ENCODE data around the gene SORT1.
"Not testable (repeated sequence)": the region's sequence is repeated elsewhere in the genome, so short reads cannot be mapped to it uniquely, and the experiment has no call there.

SORT1 gene

DNA sequence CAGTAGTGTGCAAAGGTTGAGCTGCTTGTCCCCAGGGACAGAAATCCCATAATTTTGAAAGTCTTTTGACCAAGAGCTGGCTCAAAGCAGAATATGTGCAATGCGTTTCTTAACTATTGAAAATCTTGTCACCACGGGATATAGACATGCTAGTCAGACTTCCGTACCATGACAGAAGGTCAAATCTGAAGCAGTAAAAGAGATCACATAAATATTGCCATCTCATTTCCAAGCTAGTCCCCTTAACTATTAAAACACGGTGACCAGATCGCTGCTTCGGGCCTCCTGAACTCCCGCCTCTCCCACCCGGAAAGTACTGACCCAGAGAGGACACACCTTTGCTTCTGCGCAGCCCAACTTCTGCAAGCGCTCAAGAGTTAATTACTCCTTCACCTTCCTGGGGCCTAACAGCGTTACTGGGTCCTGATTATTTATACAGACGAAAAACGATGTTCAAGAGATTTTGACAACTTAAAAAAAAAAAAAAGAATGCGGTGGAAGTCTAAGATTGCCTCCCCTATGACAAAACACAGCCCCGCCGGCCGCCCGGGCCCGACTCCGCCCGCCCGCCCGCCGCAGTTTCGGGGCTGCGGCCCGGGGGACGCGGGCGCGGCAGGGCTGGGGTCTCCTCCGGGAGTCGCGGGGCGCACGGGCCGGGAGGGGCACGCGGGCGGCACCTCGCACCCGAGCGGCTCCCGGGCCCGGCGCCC is 692 bp downstream of the SORT1 start:
- no peak for FAIRE-seq

- no peak for FAIRE-seq
Observed at GRCh38 chr1:109396513-109396839, 1.2 kb downstream of the SORT1 start.

DNA sequence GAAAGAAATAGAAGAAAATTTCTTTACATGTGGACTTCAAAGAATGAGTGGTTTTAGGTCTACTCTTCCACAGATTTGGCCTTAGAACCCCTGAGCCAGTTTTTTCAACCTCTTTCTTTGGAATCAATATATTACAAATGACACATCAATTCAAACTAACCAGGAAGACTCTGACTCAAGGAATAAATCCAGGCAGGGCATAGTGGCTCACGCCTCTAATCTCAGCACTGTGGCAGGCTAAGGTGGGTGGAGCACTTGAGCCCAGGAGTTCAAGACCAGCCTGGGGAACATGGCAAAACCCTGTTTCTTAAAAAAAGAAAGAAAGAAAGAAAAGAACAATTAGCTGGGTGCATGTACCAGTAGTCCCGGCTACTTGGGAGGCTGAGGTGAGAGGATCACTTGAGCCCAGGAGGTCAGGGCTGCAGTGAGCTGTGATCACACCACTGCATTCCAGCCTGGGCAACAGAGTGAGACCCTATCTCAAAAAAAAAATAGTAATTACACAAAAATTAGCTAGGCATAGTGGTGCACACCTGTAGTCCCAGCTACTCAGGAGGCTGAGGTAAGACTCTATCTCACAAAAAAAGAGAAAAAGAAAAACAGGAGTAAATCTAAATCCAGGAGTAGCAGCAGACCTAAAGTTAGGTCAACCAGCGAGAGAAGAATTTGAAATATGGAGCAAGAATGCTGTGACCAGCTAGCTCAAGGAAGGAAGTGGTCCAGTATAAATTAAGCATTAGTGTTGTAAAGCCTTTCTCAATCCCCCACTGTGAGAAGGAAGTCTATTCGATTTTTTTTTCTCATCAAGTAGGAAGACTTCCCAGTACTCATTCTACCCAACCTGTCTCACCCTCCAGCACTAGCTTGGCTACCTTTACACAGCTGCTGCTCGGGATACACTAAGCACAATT is 1.9 kb downstream of the SORT1 start:
- no peak for FAIRE-seq

DNA sequence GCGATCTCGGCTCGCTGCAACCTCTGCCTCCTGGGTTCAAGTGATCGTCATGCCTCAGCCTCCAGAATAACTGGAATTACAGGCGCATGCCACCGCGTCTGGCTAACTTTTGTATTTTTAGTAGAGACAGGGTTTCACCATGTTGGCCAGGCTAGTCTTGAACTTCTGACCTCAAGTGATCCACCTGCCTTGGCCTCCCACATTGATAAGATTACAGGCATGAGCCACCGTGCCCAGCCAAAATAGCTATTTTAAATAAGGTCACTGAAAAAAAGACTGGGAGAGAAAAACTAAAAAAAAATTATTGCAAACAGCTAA is 2.5 kb downstream of the SORT1 start:
- not testable (repeated sequence) for FAIRE-seq

DNA sequence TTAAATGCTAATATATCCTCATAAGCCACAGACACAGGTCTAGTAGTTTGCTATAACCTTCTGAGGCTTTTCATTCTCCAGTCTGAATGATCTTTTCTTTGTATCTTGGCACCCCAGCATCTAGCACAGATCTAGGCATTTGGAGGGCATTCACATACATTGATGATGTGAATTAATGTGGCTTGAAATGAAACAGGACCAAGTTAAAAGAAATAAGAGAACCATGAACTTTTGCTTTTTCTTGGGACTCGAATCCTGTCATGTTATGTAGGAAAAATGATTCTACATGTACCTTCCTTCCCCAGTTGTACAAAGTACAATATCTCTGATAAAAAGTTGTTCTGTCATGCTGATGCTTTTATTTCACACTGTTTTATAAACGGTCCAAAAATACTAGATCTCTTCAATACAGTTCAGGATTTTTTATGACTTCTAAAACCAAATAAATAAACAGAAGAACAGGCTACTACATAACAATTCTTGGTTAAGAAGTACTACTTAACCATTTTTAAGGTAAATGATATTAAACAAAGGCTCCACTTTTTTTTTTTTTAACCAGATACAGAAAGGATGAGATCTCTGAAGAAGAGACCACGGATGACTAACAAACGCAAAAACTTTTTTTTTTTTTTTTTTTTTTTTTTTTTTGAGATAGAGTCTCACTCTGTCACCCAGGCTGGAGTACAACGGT is 3.0 kb downstream of the SORT1 start:
- no peak for FAIRE-seq

DNA sequence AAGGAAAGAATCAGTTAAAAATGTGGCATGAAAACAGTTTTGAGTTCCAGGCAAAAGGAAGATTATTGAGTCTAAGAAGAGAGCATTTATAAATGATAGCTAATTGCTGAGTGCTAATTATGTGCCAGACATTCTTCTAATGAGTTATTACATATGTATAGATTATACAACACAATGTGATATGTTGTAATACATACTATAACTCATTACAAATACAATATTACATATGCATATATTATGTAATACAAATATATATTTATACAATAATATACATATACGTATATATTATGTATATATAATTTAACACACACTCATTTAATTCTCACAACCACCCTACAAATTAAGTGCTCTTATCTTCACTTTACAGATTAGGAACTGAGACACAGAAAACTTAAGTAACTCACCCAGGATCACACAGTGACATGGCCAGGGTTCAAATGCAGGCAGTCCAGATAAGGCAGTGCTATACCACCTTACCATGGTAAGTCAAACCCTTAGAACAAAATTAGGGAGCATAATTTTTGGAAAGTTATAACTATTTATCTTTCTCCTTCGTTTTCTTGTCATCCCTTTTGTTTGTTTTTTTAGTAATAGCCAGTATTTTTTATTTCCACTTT is 4.0 kb downstream of the SORT1 start:
- FAIRE-seq = no peak

DNA sequence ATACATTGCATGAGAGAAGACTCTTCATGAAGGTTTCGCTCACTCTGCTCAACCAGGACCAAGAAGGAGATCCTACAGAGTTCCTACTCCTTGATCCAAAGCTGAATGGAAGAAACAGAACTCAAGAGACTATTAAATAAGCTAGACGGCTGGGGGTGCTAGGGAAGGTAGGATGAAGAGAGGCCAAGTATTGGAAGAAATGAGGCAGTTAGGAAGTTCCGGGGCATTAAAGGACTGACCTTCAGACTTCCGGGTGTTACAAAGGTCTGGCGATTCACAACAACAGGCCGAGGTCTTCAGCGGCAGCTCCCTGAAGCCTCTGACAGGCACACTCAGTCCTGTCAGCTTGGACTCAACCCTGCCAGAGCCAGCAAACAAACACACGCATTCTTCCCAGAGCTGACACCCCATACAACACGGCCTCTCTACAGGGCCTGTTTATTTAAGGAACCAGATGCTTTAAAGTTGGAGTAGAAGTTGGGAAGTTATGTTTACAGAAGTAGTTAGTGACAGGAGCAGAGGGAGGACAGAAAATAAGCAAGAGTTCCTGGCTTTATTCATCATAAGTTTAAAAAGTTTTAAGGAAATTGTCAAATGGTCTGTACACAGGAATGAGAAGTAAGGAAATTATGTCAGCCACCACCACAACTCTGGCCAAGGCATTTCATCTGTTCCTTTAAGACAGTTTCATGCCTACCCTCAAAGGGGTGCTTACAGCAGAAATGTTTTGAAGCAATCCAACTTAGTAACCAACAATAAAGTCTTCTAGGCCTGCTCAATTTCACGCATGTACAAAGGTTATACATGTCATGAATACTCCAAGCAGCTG is 4.7 kb downstream of the SORT1 start:
- FAIRE-seq = no peak

- no peak for FAIRE-seq
Observed at GRCh38 chr1:109392037-109392787, 5.5 kb downstream of the SORT1 start.

DNA sequence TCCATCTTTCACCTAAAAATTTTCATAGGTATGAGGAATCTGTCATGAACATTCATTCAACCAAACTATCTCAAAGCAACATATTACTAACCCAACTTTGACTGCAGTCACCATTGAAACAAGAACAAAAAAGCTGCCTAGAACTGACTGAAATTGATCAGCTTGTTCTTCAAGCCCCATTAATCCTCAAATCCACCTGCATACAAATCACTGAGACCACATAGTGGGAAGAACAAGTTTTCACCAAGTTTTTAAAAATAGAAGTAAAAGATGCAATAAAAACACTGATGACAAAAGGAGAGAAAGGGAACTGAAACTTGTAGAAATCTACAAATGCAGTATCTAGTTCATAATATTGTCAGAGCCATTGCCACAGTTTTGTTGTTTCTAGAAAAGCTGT is 6.1 kb downstream of the SORT1 start:
- no peak for FAIRE-seq

GRCh38 chr1:109391157-109391556 is 6.6 kb downstream of the SORT1 start:
- FAIRE-seq = no peak

DNA sequence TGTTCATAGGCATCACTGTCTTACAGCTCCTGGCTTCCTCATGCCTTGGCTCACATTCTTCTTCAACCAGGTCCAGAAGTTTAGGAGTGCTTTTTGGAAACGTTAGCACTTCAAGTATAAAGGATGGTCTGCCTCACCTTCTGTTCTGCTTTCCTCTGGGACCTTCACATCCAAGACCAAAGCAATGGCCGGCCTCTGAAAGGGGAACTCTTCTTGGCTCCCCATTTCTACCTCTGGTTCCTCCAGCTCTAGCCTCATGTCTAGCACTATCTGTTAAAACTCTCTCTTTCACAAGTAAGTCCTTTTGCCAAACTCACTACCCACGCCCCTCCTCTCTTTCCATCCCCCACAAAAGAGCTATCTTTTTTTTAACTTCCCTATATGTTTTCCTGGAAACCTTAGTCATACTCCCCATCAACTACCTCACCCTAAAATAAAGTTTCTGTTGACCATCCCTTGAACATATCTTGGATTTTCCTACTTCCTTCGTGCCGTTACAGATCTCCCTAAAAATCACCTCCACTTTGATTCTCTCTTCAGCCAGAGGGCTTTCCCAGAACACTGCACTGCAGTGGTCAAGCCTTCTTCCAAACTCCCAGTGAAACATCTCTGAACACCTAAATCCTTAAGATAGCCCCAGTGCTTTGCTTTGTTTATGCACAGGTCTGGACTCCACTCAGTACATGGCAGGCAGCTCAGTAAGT is 7.9 kb downstream of the SORT1 start:
- FAIRE-seq = no peak

- FAIRE-seq = no peak
Observed at GRCh38 chr1:109388884-109389637, 8.7 kb downstream of the SORT1 start.

GRCh38 chr1:109388208-109388711 is 9.5 kb downstream of the SORT1 start:
- FAIRE-seq = no peak

GRCh38 chr1:109386054-109386717 is 11.5 kb downstream of the SORT1 start:
- no peak for FAIRE-seq

- FAIRE-seq = no peak
Observed at GRCh38 chr1:109385417-109385816, 12.3 kb downstream of the SORT1 start.

- FAIRE-seq = no peak
Observed at GRCh38 chr1:109383854-109384253, 13.9 kb downstream of the SORT1 start.

DNA sequence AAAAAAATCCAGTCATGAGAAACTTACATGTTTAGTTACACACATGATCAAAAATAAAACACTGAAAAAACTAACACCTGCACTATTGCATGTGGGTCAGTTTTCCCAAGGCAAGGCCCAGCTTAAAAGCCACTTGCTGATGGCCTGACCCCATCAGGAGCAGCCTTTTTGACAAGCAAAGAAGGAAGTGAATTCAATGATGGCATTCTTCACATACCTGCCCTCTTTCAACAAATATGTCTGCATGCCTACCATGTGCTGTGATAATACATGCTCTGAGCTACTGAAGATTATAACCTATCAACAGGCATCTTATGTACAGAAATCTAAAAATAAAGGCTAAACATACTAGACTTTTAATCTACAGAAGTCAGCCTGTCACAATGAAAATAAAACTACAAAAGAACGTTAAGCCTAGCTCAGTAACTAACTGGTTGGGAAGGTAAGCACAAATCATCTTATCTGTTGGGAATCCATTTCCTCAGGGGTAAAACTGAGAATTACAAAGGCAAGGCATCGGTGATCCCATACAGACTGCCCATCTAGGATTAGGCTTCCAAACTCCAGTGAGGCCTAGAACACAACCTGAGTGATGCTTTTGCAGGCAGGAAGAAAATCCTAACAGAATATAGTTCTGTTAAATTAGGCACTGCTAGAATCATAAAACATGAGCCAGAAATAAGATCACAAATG is 14.5 kb downstream of the SORT1 start:
- FAIRE-seq = no peak

DNA sequence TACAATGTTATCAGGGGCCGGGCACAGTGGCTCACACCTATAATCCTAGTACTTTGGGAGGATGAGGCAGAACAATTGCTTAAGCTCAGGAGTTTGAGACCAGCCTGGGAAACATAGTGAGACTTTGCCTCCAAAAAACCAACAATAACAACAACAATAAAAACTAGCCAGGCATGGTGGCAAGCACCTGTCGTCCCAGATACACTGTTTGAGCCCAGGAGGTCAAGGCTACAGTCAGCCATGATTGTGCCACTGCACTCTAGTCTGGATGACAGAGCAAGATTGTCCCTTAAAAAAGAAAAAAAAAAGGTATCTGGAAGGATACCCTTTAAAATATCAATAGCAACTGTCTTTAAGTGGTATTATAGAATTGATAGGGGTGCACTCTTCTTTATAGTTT is 16.1 kb downstream of the SORT1 start:
- no peak for FAIRE-seq

- no peak for FAIRE-seq
Observed at GRCh38 chr1:109379907-109380306, 17.8 kb downstream of the SORT1 start.

All from G401.6 (cell line).